Tibial nerve (tissue), 4 donors: Measurements from ENCODE around the gene JAKMIP1.

Experiments
- CTCF ChIP-seq, 5 experiments: fragments of 200-600 bp in 3 of 5; fragments of 450-650 bp in 2 of 5; sonication (generic) in 3 of 5; IDR thresholded peaks; one replicate each; pipeline ENCODE4 v1.5.1; 2016 to 2019; ENCODE audit warnings: antibody characterized with exemption in 5 of 5, mild to moderate bottlenecking in 3 of 5, moderate library complexity in 2 of 5
- EP300 ChIP-seq, 2 donors: sonication (generic); formaldehyde crosslinking; IDR thresholded peaks; one replicate each; pipeline ENCODE4 v1.6.1; 2017; ENCODE audit warnings: antibody characterized with exemption in 2 of 2, mild to moderate bottlenecking in 1 of 2
- POLR2A ChIP-seq, 2 donors: fragments of 450-650 bp; IDR thresholded peaks; one replicate each; pipeline ENCODE4 v1.6.1; 2017; ENCODE audit warnings: antibody characterized with exemption in 2 of 2, mild to moderate bottlenecking in 2 of 2, moderate library complexity in 2 of 2

DNA sequence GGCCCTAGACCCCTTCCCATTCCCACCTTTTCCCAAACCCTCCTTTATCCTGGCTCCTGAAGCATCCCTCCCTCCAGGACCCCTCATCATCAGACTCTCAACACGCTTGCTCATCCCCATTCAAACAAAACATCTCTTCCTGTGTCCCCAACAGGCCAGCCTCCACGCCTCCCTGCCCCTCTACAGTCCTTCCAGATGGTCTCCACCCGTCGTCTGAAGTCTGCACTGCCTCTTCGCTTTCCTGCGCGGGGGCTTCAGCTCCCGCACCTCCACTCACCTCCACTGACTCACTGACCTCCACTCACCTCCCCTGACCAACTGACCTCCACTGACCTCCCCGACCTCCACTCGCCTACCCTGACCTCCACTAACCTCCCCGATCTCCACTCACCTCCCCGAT is 39.8 kb downstream of the JAKMIP1 start:
- TF ChIP-seq CTCF (IDR thresholded peaks at IDR 0.05) (no peak), POLR2A (IDR thresholded peaks at IDR 0.05) (no peak), EP300 (IDR thresholded peaks at IDR 0.05) (no peak)
